Liver (tissue), 4 donors: ENCODE measurements around the gene PPIA. TPM values are rescaled to one million over a fixed set of nuclear protein-coding genes. Genes with fewer than 3 reads are reported as not detected.

Source experiments
- polyA plus RNA-seq, 2 donors: library from polyadenylated mRNA; stranded (reverse) in 1 of 2; unstranded in 1 of 2; fragments of 200-250 nt in 1 of 2; fragments of >200 nt in 1 of 2; fragmentation: Nextera tagmentation in 1 of 2; extraction: Ambion mirVana in 1 of 2; gene quantifications; one replicate each; pipeline versions ENCODE4 v1.2.1 to v1.2.3, GENCODE V29; 2013 to 2015
- total RNA-seq, 2 donors: library from RNA; depleted of rRNA; stranded (reverse); fragments of >200 nt; gene quantifications; one replicate each; pipeline ENCODE4 v1.2.3, GENCODE V29; 2014
- donor health status: healthy.
- donor health status: healthy.
- donor health status: healthy.

The PPIA gene
- total and polyA plus RNA-seq, 4 donors: 834 to 1,873 (median 1,399) TPM

Other genes with a start within 250 kb of the PPIA start
- gene DDX56, start 222.8 kb upstream of the PPIA start, total RNA-seq: 10 to 100 TPM; 24.3 to 42.1 TPM
- 10 to 100 TPM; 31.1 to 32.6 TPM for gene DDX56, start 222.8 kb upstream of the PPIA start, polyA plus RNA-seq
- gene TMED4, start 214.4 kb upstream of the PPIA start, total RNA-seq: 10 to 100 TPM; 46.5 to 97.1 TPM
- 10 to 100 TPM; 26.9 to 47.4 TPM for gene TMED4, start 214.4 kb upstream of the PPIA start, polyA plus RNA-seq
- gene OGDH, start 190.1 kb upstream of the PPIA start, total RNA-seq: 10 to 100 TPM; 49.6 to 71.2 TPM
- gene OGDH, start 190.1 kb upstream of the PPIA start, polyA plus RNA-seq: 10 to 100 TPM; 10.8 to 32.8 TPM
- 10 to 100 TPM in 1 of 2 donors, 1 to 10 TPM in 1; 4.4 to 11.0 TPM for gene ZMIZ2, start 47.8 kb upstream of the PPIA start, total RNA-seq
- 10 to 100 TPM in 1 of 2 donors, 1 to 10 TPM in 1; 4.5 to 11.6 TPM for gene ZMIZ2, start 47.8 kb upstream of the PPIA start, polyA plus RNA-seq
- gene H2AZ2, start 51.4 kb downstream of the PPIA start, total RNA-seq: 100 to 1,000 TPM in 1 of 2 donors, 10 to 100 TPM in 1; 85.2 to 182 TPM
- gene H2AZ2, start 51.4 kb downstream of the PPIA start, polyA plus RNA-seq: 10 to 100 TPM; 51.3 to 53.9 TPM
- gene PURB, start 88.8 kb downstream of the PPIA start, total RNA-seq: 10 to 100 TPM in 1 of 2 donors, 1 to 10 TPM in 1; 9.6 to 11.4 TPM
- gene PURB, start 88.8 kb downstream of the PPIA start, polyA plus RNA-seq: 1 to 10 TPM in 1 of 2 donors, under 1 TPM in 1; 0.92 to 2.1 TPM
- 1 to 10 TPM; 3.1 to 3.9 TPM for gene MYO1G, start 182.3 kb downstream of the PPIA start, total RNA-seq
- gene MYO1G, start 182.3 kb downstream of the PPIA start, polyA plus RNA-seq: 1 to 10 TPM in 1 of 2 donors, under 1 TPM in 1; 0.56 to 1.1 TPM
- 10 to 100 TPM; 26.3 to 48.4 TPM for gene CCM2, start 203.5 kb downstream of the PPIA start, total RNA-seq
- gene CCM2, start 203.5 kb downstream of the PPIA start, polyA plus RNA-seq: 10 to 100 TPM; 46.6 to 65.0 TPM